ENCODE data around the gene MYO1E.

DNA sequence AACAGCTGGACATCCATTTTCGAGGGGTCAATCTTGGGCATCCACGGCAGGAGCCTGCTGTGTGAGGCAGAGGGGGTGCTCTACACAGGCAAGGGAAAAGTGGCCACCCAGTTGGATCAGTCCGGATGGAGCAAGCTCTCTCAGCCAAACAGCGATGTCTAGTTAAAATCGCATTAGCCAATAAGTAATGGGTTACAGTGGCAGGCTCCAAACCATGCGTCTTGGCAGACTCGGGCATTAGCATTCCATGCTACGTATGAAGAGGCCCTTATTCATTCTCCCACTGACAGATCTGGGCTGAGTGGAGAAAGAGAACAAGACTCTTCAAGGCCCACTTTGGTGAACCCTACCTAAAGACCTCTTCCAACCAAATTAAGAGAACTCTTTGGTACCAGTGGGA is 218.4 kb downstream of the MYO1E start:
- TF ChIP-seq EZH2 (IDR thresholded peaks at IDR 0.05) = no peak
- no peak for TF ChIP-seq POLR2AphosphoS5 (IDR thresholded peaks at IDR 0.05; ENCODE audit: borderline replicate concordance, low read depth, low read length)
